ENCODE results near the gene PRRG3. TPM values are rescaled to one million over a fixed set of nuclear protein-coding genes. Genes with fewer than 3 reads are reported as not detected.

The PRRG3 gene
- total and polyA plus RNA-seq, 2 donors (not counting 3 experiments of a cell fraction or from before 2014, with no cell fraction given) = not detected

DNA sequence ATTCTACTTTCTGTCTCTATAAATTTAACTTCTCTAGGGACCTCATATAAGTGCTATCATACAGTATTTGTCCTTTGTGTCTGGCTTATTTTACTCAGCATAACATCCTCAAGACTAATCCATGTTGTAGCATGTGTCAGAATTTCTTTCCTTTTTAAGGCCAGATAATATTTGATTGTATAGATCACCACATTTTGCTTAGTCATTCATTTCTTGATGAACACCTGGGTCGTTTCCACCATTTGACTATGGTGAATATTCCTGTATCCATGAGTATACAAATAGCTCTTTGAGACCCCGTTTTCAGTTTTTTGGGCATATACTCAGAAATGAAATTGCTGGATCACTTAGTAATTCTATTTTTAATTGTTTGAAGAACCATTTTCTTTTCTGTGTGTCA lies 51.2 kb downstream of the PRRG3 start:
- no peak overlapping the region for H3K4me3 ChIP-seq (replicated peaks in 1 of 3; ENCODE audit: insufficient read depth in 1 of 3, low read depth in 1 of 3, low read length in 3 of 3)
- no peak overlapping the region for H3K9ac ChIP-seq (replicated peaks; ENCODE audit: extremely low read depth, insufficient read depth, low read length)
- H3K4me2 ChIP-seq (ENCODE audit: insufficient read depth, low read length) = no peak overlapping the region
- H3K9me3 ChIP-seq (replicated peaks; ENCODE audit: control insufficient read depth, insufficient read depth, low read length) = no peaks in the 10 kb centered on the region
- H3K79me2 ChIP-seq (ENCODE audit: control insufficient read depth, insufficient read depth, low read length) = no peaks in the 10 kb centered on the region
- FAIRE-seq (no peak), DNase-seq (ENCODE audit: low read depth, low spot score) (no peak)
- no peak overlapping the region for H2AFZ ChIP-seq (ENCODE audit: low read depth, low read length)
- intact Hi-C loops (cut with micrococcal nuclease) = no loop called here
- dilution Hi-C loops (cut with MboI; ENCODE audit: extremely low pct_ligation_motif_present, low sequenced_read_pairs) = no loop called here
- POLR2A ChIA-PET = no interaction called here
- H4K20me1 ChIP-seq (replicated peaks; ENCODE audit: control insufficient read depth, extremely low read depth, insufficient read depth, low read length) = no peaks in the 10 kb centered on the region
- no TSS peak for BruUV-seq (replicated peaks)
- TF ChIP-seq MYC (IDR thresholded peaks at IDR 0.05; ENCODE audit: low read depth, low read length) (no peak), EZH2 (IDR thresholded peaks at IDR 0.05; ENCODE audit: borderline replicate concordance, low read depth, low read length, severe bottlenecking) (no peak), POLR2A (IDR thresholded peaks at IDR 0.05; ENCODE audit: low read depth, low read length) (no peak), POLR2AphosphoS5 (IDR thresholded peaks at IDR 0.05; ENCODE audit: insufficient read depth, low read depth, low read length) (no peak), GATA2 (IDR thresholded peaks at IDR 0.05; ENCODE audit: insufficient read depth, insufficient read length, low read depth, low read length) (no peak), FOS (IDR thresholded peaks at IDR 0.05; ENCODE audit: borderline replicate concordance, insufficient read depth, low read length) (no peak), JUN (IDR thresholded peaks at IDR 0.05; ENCODE audit: borderline replicate concordance, insufficient read depth, insufficient read length, low read depth) (no peak)
- TF ChIP-seq, protein P1, sequence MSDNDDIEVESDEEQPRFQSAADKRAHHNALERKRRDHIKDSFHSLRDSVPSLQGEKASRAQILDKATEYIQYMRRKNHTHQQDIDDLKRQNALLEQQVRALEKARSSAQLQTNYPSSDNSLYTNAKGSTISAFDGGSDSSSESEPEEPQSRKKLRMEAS (IDR thresholded peaks at IDR 0.05; ENCODE audit: insufficient read depth, insufficient read length) = no peak
- TF ChIP-seq, protein P2, sequence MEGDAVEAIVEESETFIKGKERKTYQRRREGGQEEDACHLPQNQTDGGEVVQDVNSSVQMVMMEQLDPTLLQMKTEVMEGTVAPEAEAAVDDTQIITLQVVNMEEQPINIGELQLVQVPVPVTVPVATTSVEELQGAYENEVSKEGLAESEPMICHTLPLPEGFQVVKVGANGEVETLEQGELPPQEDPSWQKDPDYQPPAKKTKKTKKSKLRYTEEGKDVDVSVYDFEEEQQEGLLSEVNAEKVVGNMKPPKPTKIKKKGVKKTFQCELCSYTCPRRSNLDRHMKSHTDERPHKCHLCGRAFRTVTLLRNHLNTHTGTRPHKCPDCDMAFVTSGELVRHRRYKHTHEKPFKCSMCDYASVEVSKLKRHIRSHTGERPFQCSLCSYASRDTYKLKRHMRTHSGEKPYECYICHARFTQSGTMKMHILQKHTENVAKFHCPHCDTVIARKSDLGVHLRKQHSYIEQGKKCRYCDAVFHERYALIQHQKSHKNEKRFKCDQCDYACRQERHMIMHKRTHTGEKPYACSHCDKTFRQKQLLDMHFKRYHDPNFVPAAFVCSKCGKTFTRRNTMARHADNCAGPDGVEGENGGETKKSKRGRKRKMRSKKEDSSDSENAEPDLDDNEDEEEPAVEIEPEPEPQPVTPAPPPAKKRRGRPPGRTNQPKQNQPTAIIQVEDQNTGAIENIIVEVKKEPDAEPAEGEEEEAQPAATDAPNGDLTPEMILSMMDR (IDR thresholded peaks at IDR 0.05; ENCODE audit: extremely low read depth in 1 of 2, insufficient read depth in 1 of 2, low read depth in 1 of 2, low read length in 2 of 2) = no peak
- no peak overlapping the region for H3K27ac ChIP-seq (ENCODE audit: insufficient read depth, low read depth, low read length)
- CTCF ChIA-PET = interaction anchor here (1.0 to 2.5 kb wide), 3 partner anchors 595 to 890 kb away, joined by 4 to 9 read pairs (median 8); no protein-coding TSS in a partner anchor
- H3K36me3 ChIP-seq (ENCODE audit: control insufficient read depth in 2 of 2, extremely low read depth in 1 of 2, insufficient read depth in 2 of 2, low read length in 2 of 2) = no peaks in the 10 kb centered on the region
- no peaks in the 10 kb centered on the region for H3K27me3 ChIP-seq (ENCODE audit: control insufficient read depth in 2 of 2, insufficient read depth in 2 of 2, low read length in 2 of 2)
- H3K4me1 ChIP-seq (ENCODE audit: control insufficient read depth, extremely low read depth, insufficient read depth, low read length) = no peaks in the 10 kb centered on the region
- no peaks in the 10 kb centered on the region for H3K9me1 ChIP-seq (replicated peaks; ENCODE audit: control insufficient read depth, extremely low read depth, insufficient read depth, low read length)
